Measurements from ENCODE around the gene SLIT3.

GRCh38 chr5:168809218-168809617, 491.7 kb downstream of the SLIT3 start:
- TF ChIP-seq CTCF (conservative IDR thresholded peaks at IDR 0.05) (no peak), EZH2 (IDR thresholded peaks at IDR 0.05; ENCODE audit: low read depth) (no peak)

All from PC-9 (cell line).